ENCODE results near the gene ITGBL1.

- TF ChIP-seq CTCF (IDR thresholded peaks at IDR 0.05) (no peak), EZH2 (IDR thresholded peaks at IDR 0.05; ENCODE audit: borderline replicate concordance, insufficient read depth, low read depth, low read length, poor library complexity, severe bottlenecking) (no peak)
Observed at GRCh38 chr13:101475536-101475935, 23.1 kb downstream of the ITGBL1 start.

Measured in B cell (primary cell).